ENCODE results near the gene ZBTB14.

GRCh38 chr18:5250603-5251002 lies 44.9 kb downstream of the ZBTB14 start:
- no peak for TF ChIP-seq POLR2A (IDR thresholded peaks at IDR 0.05)
- no peak for TF ChIP-seq CTCF (IDR thresholded peaks at IDR 0.05)
- TF ChIP-seq POLR2AphosphoS5 (IDR thresholded peaks at IDR 0.05): no peak
- TF ChIP-seq EP300 (IDR thresholded peaks at IDR 0.05; ENCODE audit: low read depth): no peak

All from transverse colon (tissue), 4 donors.